Type B pancreatic cell (in vitro differentiated cells): ENCODE data around the gene GATC. TPM values are rescaled to one million over a fixed set of nuclear protein-coding genes. Genes with fewer than 3 reads are reported as not detected.
"Not testable (repeated sequence)": the region's sequence is repeated elsewhere in the genome, so short reads cannot be mapped to it uniquely, and the experiment has no call there.

Source experiments
- DNase-seq: peaks from one replicate; pipeline ENCODE4 v3.0.0; 2021; ENCODE audit warnings: mixed read lengths; ENCODE audit not compliant: unreplicated experiment; ENCODE audit errors: extremely low spot score
- H3K27ac Mint-ChIP-seq: 2 replicates; pipeline ENCODE4 v1.8.0; 2021; ENCODE audit warnings: mild to moderate bottlenecking, mixed read lengths
- H3K27me3 Mint-ChIP-seq: 2 replicates; pipeline ENCODE4 v1.8.0; 2021; ENCODE audit warnings: mixed read lengths
- H3K36me3 Mint-ChIP-seq: 2 replicates; pipeline ENCODE4 v1.8.0; 2021; ENCODE audit warnings: mixed read lengths
- H3K4me1 Mint-ChIP-seq: one replicate; pipeline ENCODE4 v1.8.0; 2021; ENCODE audit warnings: mixed read lengths; ENCODE audit not compliant: unreplicated experiment
- H3K4me3 Mint-ChIP-seq: 2 replicates; pipeline ENCODE4 v1.8.0; 2021; ENCODE audit warnings: mild to moderate bottlenecking, mixed read lengths
- H3K9me3 Mint-ChIP-seq: 2 replicates; pipeline ENCODE4 v1.8.0; 2021; ENCODE audit warnings: mixed read lengths
- total RNA-seq: library from RNA; stranded (reverse); gene quantifications from 2 replicates; pipeline ENCODE4 v1.2.1, GENCODE V29; 2021; ENCODE audit warnings: low replicate concordance
- TF ChIP-seq, protein P1 (sequence below): fragments of 200-600 bp; sonication (generic); conservative IDR thresholded peaks from 2 replicates; pipeline ENCODE4 v1.5.0; 2021; ENCODE audit warnings: antibody characterized with exemption, mild to moderate bottlenecking

Gene GATC
- total RNA-seq, 1 donor from 2014 or later = 33.9 TPM

DNA sequence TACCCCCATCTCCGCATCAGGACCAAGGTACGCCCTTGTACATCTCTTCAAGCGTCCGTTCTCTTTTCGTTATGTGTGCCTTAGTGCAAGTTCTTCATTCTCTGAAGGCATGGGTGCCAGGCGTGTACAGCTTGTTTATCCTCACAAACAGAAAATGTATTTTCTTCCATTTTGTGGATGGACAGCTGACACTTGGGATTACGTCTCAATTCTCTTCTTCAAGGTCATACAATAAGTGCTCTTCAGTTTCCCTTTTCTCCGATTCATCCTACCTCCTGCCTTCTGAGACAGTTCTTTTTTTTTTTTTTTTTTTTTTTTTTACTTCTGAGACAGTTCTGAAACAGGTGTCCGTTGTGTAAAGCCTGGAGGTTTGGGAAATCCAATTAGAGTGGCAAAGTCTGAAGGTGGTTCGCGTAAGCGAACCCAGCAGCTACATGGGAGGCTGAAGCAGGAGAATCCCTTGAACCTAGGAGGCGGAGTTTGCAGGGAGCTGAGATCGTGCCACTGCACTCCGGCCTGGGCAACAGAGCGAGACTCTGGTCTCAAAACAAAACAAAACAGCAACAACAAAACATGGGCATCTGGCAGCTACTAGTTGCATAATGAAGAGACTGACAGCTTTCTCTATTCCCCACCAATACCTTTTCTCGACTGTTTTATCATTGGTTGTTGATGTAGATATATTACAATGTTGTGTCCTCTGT lies 7.6 kb upstream of the GATC start:
- H3K4me3 Mint-ChIP-seq = peak overlapping the region; percentile 99
- peaks cover 17% of the 10 kb centered on the region for H3K4me1 Mint-ChIP-seq
- no peaks in the 10 kb centered on the region for H3K9me3 Mint-ChIP-seq
- DNase-seq = no peak
- H3K27ac Mint-ChIP-seq = peak overlapping the region; percentile 85
- TF ChIP-seq, protein P1, sequence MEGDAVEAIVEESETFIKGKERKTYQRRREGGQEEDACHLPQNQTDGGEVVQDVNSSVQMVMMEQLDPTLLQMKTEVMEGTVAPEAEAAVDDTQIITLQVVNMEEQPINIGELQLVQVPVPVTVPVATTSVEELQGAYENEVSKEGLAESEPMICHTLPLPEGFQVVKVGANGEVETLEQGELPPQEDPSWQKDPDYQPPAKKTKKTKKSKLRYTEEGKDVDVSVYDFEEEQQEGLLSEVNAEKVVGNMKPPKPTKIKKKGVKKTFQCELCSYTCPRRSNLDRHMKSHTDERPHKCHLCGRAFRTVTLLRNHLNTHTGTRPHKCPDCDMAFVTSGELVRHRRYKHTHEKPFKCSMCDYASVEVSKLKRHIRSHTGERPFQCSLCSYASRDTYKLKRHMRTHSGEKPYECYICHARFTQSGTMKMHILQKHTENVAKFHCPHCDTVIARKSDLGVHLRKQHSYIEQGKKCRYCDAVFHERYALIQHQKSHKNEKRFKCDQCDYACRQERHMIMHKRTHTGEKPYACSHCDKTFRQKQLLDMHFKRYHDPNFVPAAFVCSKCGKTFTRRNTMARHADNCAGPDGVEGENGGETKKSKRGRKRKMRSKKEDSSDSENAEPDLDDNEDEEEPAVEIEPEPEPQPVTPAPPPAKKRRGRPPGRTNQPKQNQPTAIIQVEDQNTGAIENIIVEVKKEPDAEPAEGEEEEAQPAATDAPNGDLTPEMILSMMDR = no peak
- no peaks in the 10 kb centered on the region for H3K27me3 Mint-ChIP-seq
- H3K36me3 Mint-ChIP-seq = peaks cover 1% of the 10 kb centered on the region

DNA sequence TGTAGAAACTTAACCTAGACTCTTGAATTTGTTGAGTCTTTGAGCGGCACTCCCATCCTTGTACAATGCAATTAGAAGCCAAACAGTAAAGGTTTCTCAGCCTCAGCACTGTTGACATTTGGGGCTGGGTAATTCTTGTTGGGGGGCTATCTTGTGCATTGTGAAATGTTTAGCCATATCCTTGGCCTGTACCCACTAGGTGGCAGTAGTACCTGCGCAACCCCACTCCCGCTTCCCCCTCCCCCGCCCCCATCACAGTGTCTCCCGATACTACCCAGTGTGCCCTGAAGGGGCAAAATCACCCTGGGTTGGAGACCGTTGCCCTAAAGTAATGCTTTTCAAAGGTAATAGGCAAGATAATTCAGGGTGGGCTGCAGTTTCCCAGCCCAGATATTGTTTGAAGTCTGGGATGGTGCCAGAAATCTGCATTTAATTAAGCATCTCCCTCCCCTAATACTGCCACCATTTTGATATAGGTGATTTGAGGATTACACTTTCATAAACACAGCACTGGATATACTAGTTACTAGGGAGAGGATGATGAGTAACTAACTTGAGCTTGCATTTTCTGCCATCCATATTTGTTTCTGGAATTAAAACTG lies 6.5 kb upstream of the GATC start:
- H3K36me3 Mint-ChIP-seq = peaks cover 5% of the 10 kb centered on the region
- no peaks in the 10 kb centered on the region for H3K9me3 Mint-ChIP-seq
- TF ChIP-seq, protein P1 = peak; percentile 87
- peaks cover 23% of the 10 kb centered on the region for H3K4me1 Mint-ChIP-seq
- no peaks in the 10 kb centered on the region for H3K27me3 Mint-ChIP-seq
- DNase-seq = peak; percentile 77
- peak overlapping the region; percentile 50 for H3K27ac Mint-ChIP-seq
- H3K4me3 Mint-ChIP-seq = peak overlapping the region; percentile 77

DNA sequence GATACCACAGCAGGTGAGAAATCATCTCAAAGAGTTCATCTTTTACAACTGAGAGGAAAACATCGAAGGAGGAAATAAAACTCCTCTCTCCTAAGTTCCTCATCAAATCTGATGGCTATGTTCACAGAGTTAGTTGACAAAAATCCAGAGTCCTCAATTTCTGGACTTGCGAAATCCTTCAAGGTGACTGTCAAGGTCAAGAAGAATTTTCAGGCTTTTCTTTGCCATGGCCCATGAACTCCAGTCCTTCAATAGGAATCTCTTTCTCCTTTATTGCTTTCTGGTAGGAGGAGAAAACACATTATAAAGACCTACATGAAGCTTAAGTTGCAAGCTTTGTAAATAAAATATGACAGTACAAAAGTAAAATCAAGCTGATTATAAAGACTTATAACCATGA lies 1.6 kb upstream of the GATC start:
- Mint-ChIP-seq H3K9me3 (no peaks in the 10 kb centered on the region), H3K27me3 (no peaks in the 10 kb centered on the region), H3K4me3 (peak overlapping the region; percentile 99), H3K4me1 (peaks cover 14% of the 10 kb centered on the region), H3K36me3 (peaks cover 12% of the 10 kb centered on the region), H3K27ac (peak overlapping the region; percentile 98)
- TF ChIP-seq, protein P1 = no peak
- no peak for DNase-seq

DNA sequence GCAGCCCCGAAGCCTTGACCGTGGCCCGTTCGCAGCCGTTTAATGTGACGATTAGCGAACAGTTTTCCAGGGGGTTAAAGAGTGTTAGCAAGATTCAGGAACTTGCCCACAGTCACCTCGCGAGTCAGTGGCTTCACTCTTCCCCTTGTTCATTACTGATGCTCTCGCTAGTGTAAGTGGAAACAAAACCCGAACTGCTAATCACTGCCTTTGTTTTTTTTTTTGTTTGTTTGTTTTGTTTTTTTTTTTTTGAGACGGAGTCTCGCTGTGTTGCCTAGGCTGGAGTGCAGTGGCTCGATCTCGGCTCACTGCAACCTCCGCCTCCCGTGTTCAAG lies 567 bp downstream of the GATC start:
- H3K27me3 Mint-ChIP-seq, H3K9me3 Mint-ChIP-seq, DNase-seq, H3K4me1 Mint-ChIP-seq: not testable (repeated sequence)
- peak overlapping the region; percentile 98 for H3K27ac Mint-ChIP-seq
- H3K4me3 Mint-ChIP-seq = peak overlapping the region; percentile 99
- peaks cover 12% of the 10 kb centered on the region for H3K36me3 Mint-ChIP-seq

DNA sequence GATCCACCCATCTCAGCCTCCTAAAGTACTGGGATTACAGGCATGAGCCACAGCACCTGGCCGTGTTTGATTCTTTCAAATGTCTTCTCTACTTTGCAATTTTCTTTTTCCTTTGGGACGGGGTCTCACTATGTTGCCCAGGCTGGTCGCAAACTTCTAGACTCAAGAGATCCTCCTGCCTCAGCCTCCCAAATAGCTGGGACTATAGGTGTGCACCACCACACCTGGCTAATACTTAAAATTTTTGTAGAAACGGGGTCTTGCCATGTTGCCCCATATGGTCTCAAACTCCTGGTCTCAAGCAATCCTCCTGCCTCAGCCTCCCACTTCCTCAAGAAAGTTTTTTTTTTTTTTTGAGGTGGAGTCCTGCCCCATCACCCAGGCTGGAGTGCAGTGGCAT lies 1.7 kb downstream of the GATC start:
- no peaks in the 10 kb centered on the region for H3K9me3 Mint-ChIP-seq
- no peak for DNase-seq
- TF ChIP-seq, protein P1 = no peak
- H3K27ac Mint-ChIP-seq = no peak overlapping the region
- H3K36me3 Mint-ChIP-seq = peaks cover 12% of the 10 kb centered on the region
- H3K4me1 Mint-ChIP-seq = peaks cover 7% of the 10 kb centered on the region
- no peaks in the 10 kb centered on the region for H3K27me3 Mint-ChIP-seq
- peak overlapping the region; percentile 99 for H3K4me3 Mint-ChIP-seq

DNA sequence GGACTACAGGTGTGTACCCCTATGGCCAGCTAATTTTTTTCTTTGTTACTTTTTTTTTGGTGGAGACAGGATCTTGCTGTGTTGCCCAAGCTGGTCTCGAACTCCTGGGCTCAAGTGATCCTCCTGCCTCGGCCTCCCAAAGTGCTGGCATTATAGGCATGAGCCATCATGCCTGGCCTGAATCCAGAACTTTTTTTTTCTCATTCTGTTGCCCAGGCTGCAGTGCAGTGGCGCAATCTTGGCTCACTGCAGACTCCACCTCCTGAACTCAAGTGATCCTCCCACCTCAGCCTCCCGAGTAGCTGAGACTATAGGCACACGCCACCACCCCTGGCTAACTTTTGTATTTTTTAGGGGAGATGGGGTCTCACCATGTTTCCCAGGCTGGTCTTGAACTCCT lies 6.3 kb downstream of the GATC start:
- not testable (repeated sequence) for H3K4me1 Mint-ChIP-seq, H3K9me3 Mint-ChIP-seq, H3K27me3 Mint-ChIP-seq, H3K4me3 Mint-ChIP-seq, H3K27ac Mint-ChIP-seq, DNase-seq
- H3K36me3 Mint-ChIP-seq = peaks cover 17% of the 10 kb centered on the region
